A673 (cell line): ENCODE results near the gene MGAT2. TPM values are rescaled to one million over a fixed set of nuclear protein-coding genes. Genes with fewer than 3 reads are reported as not detected.

ENCODE experiments used
- BruUV-seq: library from RNA; stranded (reverse); fragments of 400-500 nt; replicated peaks from 2 replicates; lab custom pipeline; 2021; lab: Mats Ljungman, UMichigan
- CTCF ChIA-PET: fragments of 300-600 bp; sonication (Branson Sonifier 250); formaldehyde crosslinking; loops from one replicate; lab custom pipeline; 2022; ENCODE audit warnings: antibody characterized with exemption; lab: Charles Lee
- POLR2A ChIA-PET: fragments of 300-600 bp; sonication (Branson Sonifier 250); formaldehyde crosslinking; loops from one replicate; lab custom pipeline; 2022; ENCODE audit warnings: antibody characterized with exemption; ENCODE audit not compliant: low non-redundant PET; lab: Charles Lee
- DNase-seq: peaks from one replicate; pipeline ENCODE4 v3.0.0-alpha.2; 2015; ENCODE audit warnings: low spot score
- H3K27ac ChIP-seq: fragments of 200-600 bp; sonication (generic); 2 replicates; pipeline ENCODE4 v1.5.1; 2016; ENCODE audit warnings: mixed run types, low read depth, mild to moderate bottlenecking, mixed read lengths, antibody characterized with exemption, low read length; ENCODE audit not compliant: poor library complexity, severe bottlenecking
- H3K27me3 ChIP-seq: fragments of 200-600 bp; sonication (generic); replicated peaks from 2 replicates; pipeline ENCODE4 v1.6.1; 2017; ENCODE audit warnings: mixed run types, low read depth, mild to moderate bottlenecking, mixed read lengths, antibody characterized with exemption, low read length; ENCODE audit not compliant: insufficient read depth, poor library complexity
- H3K36me3 ChIP-seq: fragments of 200-600 bp; sonication (generic); 2 replicates; pipeline ENCODE4 v1.6.1; 2016; ENCODE audit warnings: mixed run types, mild to moderate bottlenecking, mixed read lengths, antibody characterized with exemption, low read length; ENCODE audit not compliant: insufficient read depth, poor library complexity, severe bottlenecking
- H3K4me1 ChIP-seq: fragments of 200-600 bp; sonication (generic); 2 replicates; pipeline ENCODE4 v1.6.1; 2017; ENCODE audit warnings: mixed run types, mild to moderate bottlenecking, mixed read lengths, antibody characterized with exemption, low read length; ENCODE audit not compliant: insufficient read depth, poor library complexity, severe bottlenecking
- H3K4me3 ChIP-seq: fragments of 200-600 bp; sonication (generic); 2 replicates; pipeline ENCODE4 v1.5.1; 2016; ENCODE audit warnings: low read depth, mixed run types, mild to moderate bottlenecking, mixed read lengths, low read length; ENCODE audit not compliant: poor library complexity, severe bottlenecking
- H3K9me3 ChIP-seq: fragments of 200-600 bp; sonication (generic); 2 replicates; pipeline ENCODE4 v1.6.1; 2016; ENCODE audit warnings: mixed run types, low read depth, mild to moderate bottlenecking, mixed read lengths, antibody characterized with exemption, low read length; ENCODE audit not compliant: poor library complexity, severe bottlenecking
- CTCF ChIP-seq: fragments of 300-800, 200-600 bp; sonication (generic); conservative IDR thresholded peaks from 2 replicates; pipeline ENCODE4 v1.5.1; 2017; ENCODE audit warnings: low read depth, mild to moderate bottlenecking, antibody characterized with exemption, low read length, moderate library complexity, mixed read lengths
- EZH2 ChIP-seq: fragments of 200-600 bp; sonication (generic); IDR thresholded peaks from 2 replicates; pipeline ENCODE4 v1.6.1; 2017; ENCODE audit warnings: borderline replicate concordance, low read depth, mild to moderate bottlenecking, mixed read lengths, antibody characterized with exemption, low read length; ENCODE audit not compliant: poor library complexity, severe bottlenecking
- intact Hi-C: fragments of 100-400 bp; cut with micrococcal nuclease; formaldehyde crosslinking; loops from one replicate; pipeline ENCODE4 v1.10.0; 2022; ENCODE audit not compliant: unreplicated experiment
- total RNA-seq: library from RNA; stranded (reverse); gene quantifications from 2 replicates; pipeline ENCODE4 v1.2.3, GENCODE V29; 2021

The MGAT2 gene
- total RNA-seq, 1 experiment from 2014 or later: 37.3 TPM

- ChIA-PET CTCF (interaction anchor here (0.9 to 1.2 kb wide), 2 partner anchors 12 to 22 kb away, joined by 3 to 4 read pairs; partner anchors contain the start of genes MGAT2, RPL36AL and RPS29), POLR2A (interaction anchor here (0.6 kb wide), 1 partner anchor 19 kb away, joined by 5 read pairs; no protein-coding TSS in a partner anchor)
- peak; percentile 86 for DNase-seq
- no TSS peak for BruUV-seq
- H3K4me1 ChIP-seq: no peaks in the 10 kb centered on the region
- TF ChIP-seq EZH2 (no peak), CTCF (0 out of 2 replicates have a peak, but pooled peaks have one; percentile 9)
- H3K36me3 ChIP-seq: peaks cover 20% of the 10 kb centered on the region
- H3K27me3 ChIP-seq: no peaks in the 10 kb centered on the region
- intact Hi-C loops: no loop called here
- peak within 1 kb of the TSS; percentile 95 for H3K4me3 ChIP-seq
- no peaks in the 10 kb centered on the region for H3K9me3 ChIP-seq
- peak within 1 kb of the TSS; percentile 97 for H3K27ac ChIP-seq
Measured at GRCh38 chr14:49598485-49599300, 21.9 kb upstream of the MGAT2 start, which contains the start of gene LRR1. Gene LRR1 (plus strand): TSS chr14:49598940. CDS start chr14:49599021, 81 bp downstream.

GRCh38 chr14:49607583-49607982 lies 13.0 kb upstream of the MGAT2 start:
- intact Hi-C loops: no loop called here
- BruUV-seq: no TSS peak
- Histone ChIP-seq H3K36me3 (peaks cover 30% of the 10 kb centered on the region), H3K4me3 (no peak overlapping the region), H3K9me3 (no peaks in the 10 kb centered on the region), H3K27ac (no peak overlapping the region), H3K4me1 (no peaks in the 10 kb centered on the region), H3K27me3 (no peaks in the 10 kb centered on the region)
- TF ChIP-seq EZH2 (no peak), CTCF (no peak)
- DNase-seq: no peak
- ChIA-PET CTCF (no interaction called here), POLR2A (no interaction called here)

GRCh38 chr14:49612251-49612650 lies 8.3 kb upstream of the MGAT2 start:
- intact Hi-C loops: no loop called here
- Histone ChIP-seq H3K9me3 (no peaks in the 10 kb centered on the region), H3K4me3 (no peak overlapping the region), H3K27me3 (no peaks in the 10 kb centered on the region), H3K27ac (no peak overlapping the region), H3K4me1 (no peaks in the 10 kb centered on the region), H3K36me3 (peaks cover 34% of the 10 kb centered on the region)
- ChIA-PET CTCF (no interaction called here), POLR2A (no interaction called here)
- BruUV-seq: no TSS peak
- no peak for DNase-seq
- TF ChIP-seq CTCF (no peak), EZH2 (no peak)
